Measurements from ENCODE around the gene RYR2.

DNA sequence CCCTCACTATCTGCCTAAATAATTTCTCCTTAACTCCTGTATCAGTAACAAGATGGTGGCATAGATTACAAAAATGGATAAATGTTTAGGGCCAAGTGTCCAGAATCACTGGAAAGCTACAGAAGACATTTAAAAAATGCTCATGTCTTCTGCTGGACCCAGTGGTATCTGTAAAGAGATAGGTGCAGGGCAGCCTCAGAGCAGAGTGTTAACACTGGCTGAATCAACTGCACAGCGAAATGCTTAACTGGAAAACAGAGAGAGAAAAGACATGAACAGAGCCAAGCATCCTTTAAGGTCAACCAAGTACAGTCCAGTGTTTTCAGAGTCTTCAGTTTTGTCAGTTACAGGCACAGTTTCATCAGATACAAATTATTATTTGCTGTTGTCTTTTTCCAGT is 429.4 kb downstream of the RYR2 start:
- TF ChIP-seq, protein P1, sequence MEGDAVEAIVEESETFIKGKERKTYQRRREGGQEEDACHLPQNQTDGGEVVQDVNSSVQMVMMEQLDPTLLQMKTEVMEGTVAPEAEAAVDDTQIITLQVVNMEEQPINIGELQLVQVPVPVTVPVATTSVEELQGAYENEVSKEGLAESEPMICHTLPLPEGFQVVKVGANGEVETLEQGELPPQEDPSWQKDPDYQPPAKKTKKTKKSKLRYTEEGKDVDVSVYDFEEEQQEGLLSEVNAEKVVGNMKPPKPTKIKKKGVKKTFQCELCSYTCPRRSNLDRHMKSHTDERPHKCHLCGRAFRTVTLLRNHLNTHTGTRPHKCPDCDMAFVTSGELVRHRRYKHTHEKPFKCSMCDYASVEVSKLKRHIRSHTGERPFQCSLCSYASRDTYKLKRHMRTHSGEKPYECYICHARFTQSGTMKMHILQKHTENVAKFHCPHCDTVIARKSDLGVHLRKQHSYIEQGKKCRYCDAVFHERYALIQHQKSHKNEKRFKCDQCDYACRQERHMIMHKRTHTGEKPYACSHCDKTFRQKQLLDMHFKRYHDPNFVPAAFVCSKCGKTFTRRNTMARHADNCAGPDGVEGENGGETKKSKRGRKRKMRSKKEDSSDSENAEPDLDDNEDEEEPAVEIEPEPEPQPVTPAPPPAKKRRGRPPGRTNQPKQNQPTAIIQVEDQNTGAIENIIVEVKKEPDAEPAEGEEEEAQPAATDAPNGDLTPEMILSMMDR (IDR thresholded peaks at IDR 0.05): no peak
- no peak for TF ChIP-seq POLR2A (IDR thresholded peaks at IDR 0.05)

All from tibial nerve (tissue), 3 donors.